Epithelial cell of esophagus (primary cell): ENCODE data around the gene TMEM184C.

Source experiments
- DNase-seq: peaks from one replicate; pipeline ENCODE4 v3.0.0; 2010; ENCODE audit warnings: low read depth
- H3K4me3 ChIP-seq: 2 replicates; pipeline ENCODE4 v1.5.1; 2011; ENCODE audit warnings: mild to moderate bottlenecking, low read length, control low read depth
- CTCF ChIP-seq: IDR thresholded peaks from 2 replicates; pipeline ENCODE4 v1.5.1; 2011; ENCODE audit warnings: low read depth, mild to moderate bottlenecking, low read length, control low read depth, inconsistent platforms; ENCODE audit not compliant: insufficient read depth; ENCODE audit errors: missing control alignments

TMEM184C gene

GRCh38 chr4:147617173-147617840 is at the start of gene TMEM184C:
TMEM184C (plus strand) TSS chr4:147617397; CDS start chr4:147617957, 560 bp downstream.
- no peak for TF ChIP-seq CTCF
- H3K4me3 ChIP-seq, result peak within 1 kb of the TSS; percentile 67
- peak; percentile 97 for DNase-seq

GRCh38 chr4:147570616-147571015 is 46.6 kb upstream of the TMEM184C start:
- no peak for DNase-seq
- H3K4me3 ChIP-seq, result no peak overlapping the region
- TF ChIP-seq CTCF, result no peak

GRCh38 chr4:147571036-147571770 is 46.0 kb upstream of the TMEM184C start:
- no peak for DNase-seq
- H3K4me3 ChIP-seq, result no peak overlapping the region
- TF ChIP-seq CTCF, result no peak

GRCh38 chr4:147576084-147576483 is 41.1 kb upstream of the TMEM184C start:
- no peak for TF ChIP-seq CTCF
- DNase-seq, result no peak
- no peak overlapping the region for H3K4me3 ChIP-seq

GRCh38 chr4:147578051-147578476 is 39.1 kb upstream of the TMEM184C start:
- H3K4me3 ChIP-seq, result no peak overlapping the region
- no peak for TF ChIP-seq CTCF
- DNase-seq, result peak; percentile 96

- no peak for TF ChIP-seq CTCF
- H3K4me3 ChIP-seq, result no peak overlapping the region
- no peak for DNase-seq
Measured at GRCh38 chr4:147578593-147578992, 38.6 kb upstream of the TMEM184C start.
